GM21717 (cell line): Measurements from ENCODE around the gene GPHN.

Experiments used
- ATAC-seq: cut with Tn5 transposase; IDR thresholded peaks from one replicate; pipeline ENCODE4 v1.9.1; 2021; ENCODE audit warnings: mild to moderate bottlenecking, moderate library complexity; ENCODE audit not compliant: unreplicated experiment

The GPHN gene

DNA sequence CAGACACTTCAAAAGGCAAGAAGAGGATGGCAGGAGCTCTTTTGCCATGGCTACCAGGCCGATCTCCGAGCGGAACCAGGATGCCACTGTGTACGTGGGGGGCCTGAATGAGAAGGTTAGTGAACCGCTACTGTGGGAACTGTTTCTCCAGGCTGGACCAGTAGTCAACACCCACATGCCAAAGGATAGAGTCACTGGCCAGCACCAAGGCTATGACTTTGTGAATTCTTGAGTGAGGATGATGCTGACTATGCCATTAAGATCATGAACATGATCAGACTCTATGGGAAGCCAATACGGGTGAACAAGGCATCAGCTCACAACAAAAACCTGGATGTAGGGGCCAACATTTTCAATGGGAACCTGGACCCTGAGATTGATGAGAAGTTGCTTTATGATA is 691.1 kb downstream of the GPHN start:
- no peak for ATAC-seq

DNA sequence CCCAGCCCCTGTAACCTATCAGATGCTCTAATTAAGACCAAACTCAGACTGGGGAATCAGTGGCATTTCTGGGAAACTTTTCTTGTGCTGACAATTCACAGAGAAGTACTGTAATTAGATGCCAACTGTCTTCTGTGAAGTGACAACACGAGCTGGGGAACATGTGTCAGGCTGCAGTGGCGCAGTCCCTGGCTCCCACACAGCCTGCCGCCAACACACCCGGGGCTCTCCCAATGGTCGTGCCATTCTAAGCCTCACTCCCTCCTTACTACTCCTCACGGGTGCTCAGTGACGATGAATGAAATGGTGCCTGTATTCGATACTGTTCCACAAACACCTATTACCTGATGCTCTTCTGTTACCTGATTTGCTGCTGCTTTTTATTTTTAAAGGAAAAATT is 699.9 kb downstream of the GPHN start:
- no peak for ATAC-seq

DNA sequence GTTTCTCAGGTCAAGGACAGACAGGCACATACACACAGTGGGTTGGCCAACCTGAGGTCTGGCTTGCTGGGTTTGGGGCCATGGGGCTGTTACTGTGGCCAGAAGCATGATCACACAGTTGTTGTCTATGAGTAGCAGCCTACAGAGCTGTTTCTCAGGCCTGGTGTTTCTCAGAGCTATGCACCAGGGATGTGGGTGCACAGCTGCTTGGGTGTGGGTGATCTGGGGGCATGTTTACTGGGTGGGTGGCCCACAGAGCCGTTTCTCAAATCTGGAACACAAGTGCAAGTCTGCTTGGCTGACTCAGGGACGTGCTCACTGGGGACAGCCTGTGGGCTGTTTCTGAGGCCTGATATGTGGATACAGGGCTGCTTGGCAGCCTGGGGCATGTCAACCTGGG is 710.2 kb downstream of the GPHN start:
- ATAC-seq, result no peak

DNA sequence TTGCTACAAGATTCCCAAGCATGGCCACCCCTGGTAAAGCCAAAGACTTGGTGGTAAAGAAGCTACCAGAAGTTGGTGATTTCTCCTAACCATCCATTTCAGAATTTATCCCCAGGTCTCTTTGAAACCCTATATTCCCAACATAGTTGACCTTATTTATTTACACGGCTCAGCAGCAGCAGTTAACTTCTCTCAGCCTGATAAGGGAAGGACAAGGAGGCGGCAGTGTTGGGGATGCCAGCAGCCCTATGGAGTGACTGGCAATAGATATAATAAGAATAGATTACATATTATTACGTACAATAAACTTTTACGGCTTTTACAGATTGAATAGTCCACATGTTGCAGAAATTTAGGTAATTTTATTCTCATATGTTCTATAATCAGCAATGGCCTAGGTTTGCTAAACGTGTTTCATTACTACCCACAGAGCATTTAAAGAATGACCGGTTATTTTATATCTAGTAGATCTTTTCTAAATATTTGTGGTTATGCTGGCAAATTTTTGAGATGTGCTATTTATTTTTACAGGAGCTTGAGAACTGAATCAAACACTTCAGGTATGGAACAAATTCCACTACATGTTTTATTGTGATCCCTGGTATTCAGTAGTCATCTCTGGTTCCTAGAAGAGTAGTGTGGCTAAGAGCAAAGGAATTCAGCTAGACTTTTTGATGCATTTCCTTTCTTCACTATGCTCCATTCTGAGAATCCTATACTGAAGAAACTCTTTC is 713.5 kb downstream of the GPHN start:
- ATAC-seq, result no peak

DNA sequence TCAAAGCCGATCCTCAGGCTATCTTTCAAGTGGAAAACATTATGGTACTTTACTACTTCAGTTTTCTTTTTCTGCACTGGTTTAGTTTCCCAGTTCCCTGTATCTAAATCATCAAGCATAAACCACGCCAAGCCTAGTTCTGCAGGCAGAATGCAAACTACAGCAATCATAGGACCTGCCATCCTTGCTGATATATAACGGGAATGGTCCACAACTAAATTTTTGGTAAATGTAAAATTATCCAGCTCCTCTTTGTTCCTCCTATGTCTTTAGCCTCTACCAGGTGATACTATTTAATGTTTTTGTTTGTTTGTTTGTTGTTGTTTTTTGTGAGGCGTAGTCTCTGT is 714.0 kb downstream of the GPHN start:
- ATAC-seq, result no peak

DNA sequence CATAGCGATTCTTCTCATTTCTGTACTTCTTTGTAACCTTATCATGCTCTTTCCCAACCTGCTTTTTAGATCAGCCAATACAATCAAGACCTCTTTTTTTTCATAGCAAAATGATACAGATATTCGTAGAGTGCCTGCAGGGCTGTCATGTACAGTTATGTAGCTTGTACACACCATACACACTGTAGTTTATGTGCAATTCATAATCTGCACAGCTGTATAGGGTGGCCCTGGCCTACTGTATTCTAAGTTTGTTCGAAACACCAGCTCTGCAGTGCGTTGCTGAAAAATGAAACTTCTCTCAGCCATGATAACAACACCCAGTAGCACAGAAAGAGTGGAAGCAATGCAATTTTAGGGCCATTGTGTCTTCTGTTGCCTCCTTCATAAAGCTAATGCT is 717.6 kb downstream of the GPHN start:
- no peak for ATAC-seq

DNA sequence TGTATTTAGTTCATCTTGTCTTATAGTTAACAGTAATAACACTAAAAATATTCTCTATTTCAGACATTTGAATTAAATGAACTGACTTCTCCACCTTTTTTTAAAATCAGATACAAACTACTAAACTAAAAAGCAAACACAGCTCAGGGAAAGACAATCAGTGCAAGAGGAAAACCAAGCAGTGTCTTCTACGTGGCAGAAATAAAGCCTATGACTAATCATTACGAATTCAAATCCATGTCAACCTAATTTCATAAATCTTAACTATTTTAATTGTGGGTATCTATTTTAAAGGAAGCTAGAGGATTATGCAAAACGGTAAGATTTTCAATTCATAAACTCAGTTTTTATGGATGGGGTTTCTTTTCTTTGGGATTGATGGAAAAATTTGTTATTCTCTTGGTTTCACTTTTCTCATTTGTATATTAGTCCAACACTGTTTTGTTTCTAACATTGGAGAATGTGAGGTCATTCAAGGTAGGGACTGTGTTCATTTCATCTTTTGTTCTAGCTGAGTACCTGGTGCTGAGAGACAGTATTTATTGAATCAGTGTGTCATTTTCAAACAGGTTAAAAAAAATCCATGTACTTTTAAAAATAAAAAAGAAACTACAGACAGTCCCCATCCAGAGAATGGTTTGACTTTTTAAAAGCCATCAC is 720.5 kb downstream of the GPHN start:
- ATAC-seq, result no peak
